SK-N-SH (cell line): ENCODE results near the gene DCTN4.

ENCODE experiments used
- CTCF ChIP-seq: fragments of 200-600 bp; sonication (generic); IDR thresholded peaks from 2 replicates; pipeline ENCODE4 v1.6.1; 2017; ENCODE audit warnings: antibody characterized with exemption, mild to moderate bottlenecking, moderate library complexity
- FOSL2 ChIP-seq: IDR thresholded peaks from 2 replicates; pipeline ENCODE4 v1.4.0; 2012; ENCODE audit warnings: low read depth, mild to moderate bottlenecking, moderate library complexity, borderline replicate concordance
- FOXJ3 ChIP-seq: sonication (generic); formaldehyde crosslinking; IDR thresholded peaks from 2 replicates; pipeline ENCODE4 v1.5.1; 2020; ENCODE audit warnings: mild to moderate bottlenecking, missing genetic modification reagents
- GABPA ChIP-seq: IDR thresholded peaks from 2 replicates; pipeline ENCODE4 v1.4.0; 2012; ENCODE audit warnings: low read depth, mild to moderate bottlenecking
- NFIC ChIP-seq: IDR thresholded peaks from 2 replicates; pipeline ENCODE4 v1.4.0; 2012; ENCODE audit warnings: borderline replicate concordance
- POLR2AphosphoS5 ChIP-seq: IDR thresholded peaks from 2 replicates; pipeline ENCODE4 v1.6.1; 2012; ENCODE audit warnings: low read depth, low read length
- RAD21 ChIP-seq: IDR thresholded peaks from 2 replicates; pipeline ENCODE4 v1.6.1; 2012; ENCODE audit warnings: mild to moderate bottlenecking, low read length
- TCF12 ChIP-seq: IDR thresholded peaks from 2 replicates; pipeline ENCODE4 v1.4.0; 2012
- USF2 ChIP-seq: fragments of 150-350 bp; IDR thresholded peaks from 2 replicates; pipeline ENCODE4 v1.6.1; 2017; ENCODE audit warnings: antibody characterized with exemption, low read length, low read depth, borderline replicate concordance
- TF ChIP-seq, protein P1 (sequence below): IDR thresholded peaks from 2 replicates; pipeline ENCODE4 v1.4.0; 2012; ENCODE audit warnings: low read depth
- TF ChIP-seq, protein P2 (sequence below): IDR thresholded peaks from 2 replicates; pipeline ENCODE4 v1.6.1; 2012; ENCODE audit warnings: mild to moderate bottlenecking, low read depth, low read length, moderate library complexity

DNA sequence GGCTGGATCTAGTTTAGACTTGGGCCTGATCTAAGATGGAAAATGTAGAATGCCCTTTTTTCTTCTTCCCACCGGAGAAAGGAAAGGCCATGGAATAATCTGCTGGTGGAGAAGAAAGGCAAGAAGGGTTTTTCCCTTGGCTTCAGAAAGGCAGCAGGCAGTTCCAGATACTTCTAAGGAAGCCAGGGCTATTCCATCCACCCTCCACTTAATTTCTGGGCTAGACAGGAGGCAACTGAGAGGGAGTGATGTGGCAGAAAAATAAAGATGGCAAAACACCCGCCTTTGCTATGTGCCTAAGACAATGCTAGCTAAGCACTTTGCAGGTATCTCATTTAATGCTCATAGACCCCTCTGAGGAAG lies 87.9 kb downstream of the DCTN4 start:
- no peak for TF ChIP-seq CTCF
- TF ChIP-seq, protein P1, sequence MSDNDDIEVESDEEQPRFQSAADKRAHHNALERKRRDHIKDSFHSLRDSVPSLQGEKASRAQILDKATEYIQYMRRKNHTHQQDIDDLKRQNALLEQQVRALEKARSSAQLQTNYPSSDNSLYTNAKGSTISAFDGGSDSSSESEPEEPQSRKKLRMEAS, result no peak
- TF ChIP-seq POLR2AphosphoS5, result no peak
- no peak for TF ChIP-seq FOXJ3 (CRISPR knock-in tag)
- TF ChIP-seq NFIC, result no peak
- TF ChIP-seq RAD21, result no peak
- no peak for TF ChIP-seq USF2
- TF ChIP-seq, protein P2, sequence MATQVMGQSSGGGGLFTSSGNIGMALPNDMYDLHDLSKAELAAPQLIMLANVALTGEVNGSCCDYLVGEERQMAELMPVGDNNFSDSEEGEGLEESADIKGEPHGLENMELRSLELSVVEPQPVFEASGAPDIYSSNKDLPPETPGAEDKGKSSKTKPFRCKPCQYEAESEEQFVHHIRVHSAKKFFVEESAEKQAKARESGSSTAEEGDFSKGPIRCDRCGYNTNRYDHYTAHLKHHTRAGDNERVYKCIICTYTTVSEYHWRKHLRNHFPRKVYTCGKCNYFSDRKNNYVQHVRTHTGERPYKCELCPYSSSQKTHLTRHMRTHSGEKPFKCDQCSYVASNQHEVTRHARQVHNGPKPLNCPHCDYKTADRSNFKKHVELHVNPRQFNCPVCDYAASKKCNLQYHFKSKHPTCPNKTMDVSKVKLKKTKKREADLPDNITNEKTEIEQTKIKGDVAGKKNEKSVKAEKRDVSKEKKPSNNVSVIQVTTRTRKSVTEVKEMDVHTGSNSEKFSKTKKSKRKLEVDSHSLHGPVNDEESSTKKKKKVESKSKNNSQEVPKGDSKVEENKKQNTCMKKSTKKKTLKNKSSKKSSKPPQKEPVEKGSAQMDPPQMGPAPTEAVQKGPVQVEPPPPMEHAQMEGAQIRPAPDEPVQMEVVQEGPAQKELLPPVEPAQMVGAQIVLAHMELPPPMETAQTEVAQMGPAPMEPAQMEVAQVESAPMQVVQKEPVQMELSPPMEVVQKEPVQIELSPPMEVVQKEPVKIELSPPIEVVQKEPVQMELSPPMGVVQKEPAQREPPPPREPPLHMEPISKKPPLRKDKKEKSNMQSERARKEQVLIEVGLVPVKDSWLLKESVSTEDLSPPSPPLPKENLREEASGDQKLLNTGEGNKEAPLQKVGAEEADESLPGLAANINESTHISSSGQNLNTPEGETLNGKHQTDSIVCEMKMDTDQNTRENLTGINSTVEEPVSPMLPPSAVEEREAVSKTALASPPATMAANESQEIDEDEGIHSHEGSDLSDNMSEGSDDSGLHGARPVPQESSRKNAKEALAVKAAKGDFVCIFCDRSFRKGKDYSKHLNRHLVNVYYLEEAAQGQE, result no peak
- no peak for TF ChIP-seq FOSL2
- TF ChIP-seq GABPA, result no peak
- TF ChIP-seq TCF12, result no peak
